ENCODE measurements around the gene HPCAL1. TPM values are rescaled to one million over a fixed set of nuclear protein-coding genes. Genes with fewer than 3 reads are reported as not detected.
A peak's percentile ranks its signal among the peaks of the same experiment; 100 is the strongest.

Gene HPCAL1
- total and polyA plus RNA-seq, 10 of the 15 experiments (the other 5 are each of a cell fraction or from before 2014, with no cell fraction given), result 0.40 to 12.8 (median 7.9) TPM

GRCh38 chr2:10328670-10329579, 26.2 kb downstream of the HPCAL1 start (continued):
- TF ChIP-seq POU2F2 (IDR thresholded peaks at IDR 0.05; ENCODE audit: borderline replicate concordance, low read depth, low read length), result no peak
- no peak for TF ChIP-seq IKZF2 (IDR thresholded peaks at IDR 0.05)

DNA sequence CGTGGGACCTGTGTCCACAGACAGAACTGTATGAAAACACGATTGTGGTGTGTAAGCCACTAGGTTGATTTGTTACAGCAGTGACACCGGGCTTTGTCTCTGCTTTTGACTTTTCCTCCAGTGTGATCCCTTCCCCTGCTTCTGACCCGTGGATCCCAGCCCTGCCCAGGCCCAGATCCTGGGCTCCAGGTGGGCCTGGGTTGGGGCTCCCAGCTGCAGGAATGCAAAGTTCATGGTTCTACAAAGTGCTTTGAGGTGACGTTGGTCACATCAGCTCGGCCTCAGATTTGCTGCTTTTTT, 26.8 kb downstream of the HPCAL1 start:
- in situ Hi-C loops (cut with MboI), result no loop called here
- WGBS (ENCODE audit: insufficient coverage, insufficient replicate concordance, low lambda C conversion rate, missing lambda C conversion rate), result 53% methylated on average over 6 of the region's 6 CpGs
- no peaks in the 10 kb centered on the region for H3K36me3 ChIP-seq (ENCODE audit: control insufficient read depth in 2 of 2, insufficient read depth in 2 of 2, low read length in 1 of 2)
- no peak overlapping the region; the same call in 1 of the 2 replicates for H3K4me2 ChIP-seq (ENCODE audit: control insufficient read depth, insufficient read depth)
- TF ChIP-seq, protein P1, sequence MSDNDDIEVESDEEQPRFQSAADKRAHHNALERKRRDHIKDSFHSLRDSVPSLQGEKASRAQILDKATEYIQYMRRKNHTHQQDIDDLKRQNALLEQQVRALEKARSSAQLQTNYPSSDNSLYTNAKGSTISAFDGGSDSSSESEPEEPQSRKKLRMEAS (IDR thresholded peaks at IDR 0.05; ENCODE audit: low read depth, low read length), result 0 out of 2 replicates have a peak, but pooled peaks have one; percentile 25
- TF ChIP-seq PKNOX1 (IDR thresholded peaks at IDR 0.05), result no peak
- peaks cover 2% of the 10 kb centered on the region; the same call in 1 of the 2 replicates for H3K79me2 ChIP-seq (ENCODE audit: control insufficient read depth, insufficient read depth, low read length)
- H4K20me1 ChIP-seq (ENCODE audit: control insufficient read depth, insufficient read depth), result no peaks in the 10 kb centered on the region
- no peak for DNase-seq (ENCODE audit: low read depth, low spot score)
- H3K4me1 ChIP-seq (ENCODE audit: control insufficient read depth, insufficient read depth, low read length), result peaks cover 23% of the 10 kb centered on the region
- no TSS peak for BruUV-seq (replicated peaks)
- ChIA-PET SMC1A (ENCODE audit: uncharacterized antibody, unreplicated experiment) (interaction anchor here (1.2 to 7.3 kb wide), 2 partner anchors 26 to 79 kb away, joined by 3 to 69 read pairs; partner anchors contain the start of gene HPCAL1), CTCF (interaction anchor here (1.1 to 3.8 kb wide), 4 partner anchors 25 to 79 kb away, joined by 3 to 40 read pairs (median 14); partner anchors contain the start of gene HPCAL1), POLR2A (interaction anchor here (0.8 to 3.4 kb wide), 3 partner anchors 22 to 80 kb away, joined by 4 to 19 read pairs (median 4); no protein-coding TSS in a partner anchor), RAD21 (ENCODE audit: unreplicated experiment) (interaction anchor here (2.4 to 5.9 kb wide), 3 partner anchors 26 to 79 kb away, joined by 6 to 76 read pairs (median 40); partner anchors contain the start of gene HPCAL1)
- H3K4me3 ChIP-seq, result 0 out of 2 replicates have a peak overlapping the region, but pooled peaks have one; percentile 62
- no peak for ATAC-seq
- no peaks in the 10 kb centered on the region; the same call in 2 of the 3 replicates for H3K9me3 ChIP-seq (replicated peaks; ENCODE audit: control insufficient read depth, insufficient read depth, low read length)
- no peak overlapping the region for H3K27ac ChIP-seq (ENCODE audit: control insufficient read depth, insufficient read depth)
- intact Hi-C loops (cut with micrococcal nuclease; ENCODE audit: unreplicated experiment), result no loop called here
- H3K9ac ChIP-seq (ENCODE audit: control insufficient read depth, insufficient read depth, low read length), result no peak overlapping the region
- H2AFZ ChIP-seq (ENCODE audit: control insufficient read depth, low read depth, low read length), result peak overlapping the region; percentile 45
- FAIRE-seq, result no peak
- no peaks in the 10 kb centered on the region for H3K27me3 ChIP-seq (replicated peaks in 1 of 2; ENCODE audit: control insufficient read depth in 2 of 2, insufficient read depth in 2 of 2, low read length in 1 of 2)
